ENCODE results near the gene CRHR1.
"Not testable (repeated sequence)": the region's sequence is repeated elsewhere in the genome, so short reads cannot be mapped to it uniquely, and the experiment has no call there.

DNA sequence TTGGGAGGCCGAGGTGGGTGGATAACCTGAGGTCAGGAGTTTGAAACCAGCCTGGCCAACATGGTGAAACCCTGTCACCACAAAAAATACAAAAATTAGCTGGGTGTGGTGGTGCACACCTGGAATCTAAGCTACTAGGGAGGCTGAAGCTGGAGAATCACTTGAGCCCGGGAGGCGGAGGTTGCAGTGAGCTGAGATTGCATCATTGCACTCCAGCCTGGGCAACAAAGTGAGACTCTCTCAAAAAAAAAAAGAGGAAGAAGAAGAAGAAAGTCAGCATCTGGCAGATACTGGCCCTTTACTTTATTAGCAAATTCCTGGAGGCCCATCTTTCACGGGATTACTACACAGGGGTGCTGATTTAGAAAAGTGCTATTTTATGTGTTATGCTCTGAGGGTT lies 39.3 kb upstream of the CRHR1 start:
- TF ChIP-seq, protein P1, sequence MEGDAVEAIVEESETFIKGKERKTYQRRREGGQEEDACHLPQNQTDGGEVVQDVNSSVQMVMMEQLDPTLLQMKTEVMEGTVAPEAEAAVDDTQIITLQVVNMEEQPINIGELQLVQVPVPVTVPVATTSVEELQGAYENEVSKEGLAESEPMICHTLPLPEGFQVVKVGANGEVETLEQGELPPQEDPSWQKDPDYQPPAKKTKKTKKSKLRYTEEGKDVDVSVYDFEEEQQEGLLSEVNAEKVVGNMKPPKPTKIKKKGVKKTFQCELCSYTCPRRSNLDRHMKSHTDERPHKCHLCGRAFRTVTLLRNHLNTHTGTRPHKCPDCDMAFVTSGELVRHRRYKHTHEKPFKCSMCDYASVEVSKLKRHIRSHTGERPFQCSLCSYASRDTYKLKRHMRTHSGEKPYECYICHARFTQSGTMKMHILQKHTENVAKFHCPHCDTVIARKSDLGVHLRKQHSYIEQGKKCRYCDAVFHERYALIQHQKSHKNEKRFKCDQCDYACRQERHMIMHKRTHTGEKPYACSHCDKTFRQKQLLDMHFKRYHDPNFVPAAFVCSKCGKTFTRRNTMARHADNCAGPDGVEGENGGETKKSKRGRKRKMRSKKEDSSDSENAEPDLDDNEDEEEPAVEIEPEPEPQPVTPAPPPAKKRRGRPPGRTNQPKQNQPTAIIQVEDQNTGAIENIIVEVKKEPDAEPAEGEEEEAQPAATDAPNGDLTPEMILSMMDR (IDR thresholded peaks at IDR 0.05), result not testable (repeated sequence)
- TF ChIP-seq POLR2A (IDR thresholded peaks at IDR 0.05), result not testable (repeated sequence)
